GM18907 (cell line): Measurements from ENCODE around the gene CLVS2.

Experiments used
- ATAC-seq: cut with Tn5 transposase; IDR thresholded peaks from one replicate; pipeline ENCODE4 v1.9.1; 2021; ENCODE audit warnings: mild to moderate bottlenecking, moderate library complexity; ENCODE audit not compliant: unreplicated experiment

CLVS2 gene

GRCh38 chr6:123022975-123023374 lies 26.9 kb downstream of the CLVS2 start:
- ATAC-seq = no peak

GRCh38 chr6:123024976-123025375 lies 28.9 kb downstream of the CLVS2 start:
- ATAC-seq = no peak

GRCh38 chr6:123027408-123027807 lies 31.4 kb downstream of the CLVS2 start:
- ATAC-seq = no peak

GRCh38 chr6:123028263-123028662 lies 32.2 kb downstream of the CLVS2 start:
- ATAC-seq = no peak

- ATAC-seq = no peak
Measured at GRCh38 chr6:123030282-123030681, 34.2 kb downstream of the CLVS2 start.

- no peak for ATAC-seq
Measured at GRCh38 chr6:123036648-123037047, 40.6 kb downstream of the CLVS2 start.

GRCh38 chr6:123039431-123039830 lies 43.4 kb downstream of the CLVS2 start:
- no peak for ATAC-seq

GRCh38 chr6:123042401-123042800 lies 46.4 kb downstream of the CLVS2 start:
- ATAC-seq = no peak

GRCh38 chr6:123044341-123044860 lies 48.4 kb downstream of the CLVS2 start:
- ATAC-seq = no peak

GRCh38 chr6:123053602-123054225 lies 57.7 kb downstream of the CLVS2 start:
- no peak for ATAC-seq

- no peak for ATAC-seq
Measured at GRCh38 chr6:123055256-123055655, 59.2 kb downstream of the CLVS2 start.

- no peak for ATAC-seq
Measured at GRCh38 chr6:123062670-123063069, 66.6 kb downstream of the CLVS2 start.

- ATAC-seq = no peak
Measured at GRCh38 chr6:123064038-123064437, 68.0 kb downstream of the CLVS2 start.

- no peak for ATAC-seq
Measured at GRCh38 chr6:123074616-123075015, 78.6 kb downstream of the CLVS2 start.

GRCh38 chr6:123085403-123085802 lies 89.4 kb downstream of the CLVS2 start:
- no peak for ATAC-seq

- ATAC-seq = no peak
Measured at GRCh38 chr6:123089226-123089625, 93.2 kb downstream of the CLVS2 start.

- no peak for ATAC-seq
Measured at GRCh38 chr6:123091091-123091895, 95.3 kb downstream of the CLVS2 start.

- ATAC-seq = no peak
Measured at GRCh38 chr6:123091896-123092271, 95.8 kb downstream of the CLVS2 start.

GRCh38 chr6:123094795-123095194 lies 98.8 kb downstream of the CLVS2 start:
- no peak for ATAC-seq

GRCh38 chr6:123105561-123105960 lies 109.5 kb downstream of the CLVS2 start:
- ATAC-seq = no peak

- ATAC-seq = no peak
Measured at GRCh38 chr6:123116370-123116769, 120.3 kb downstream of the CLVS2 start.
